ENCODE measurements around the gene ADAMTS12. TPM values are rescaled to one million over a fixed set of nuclear protein-coding genes. Genes with fewer than 3 reads are reported as not detected.

Gene ADAMTS12
- total and polyA plus RNA-seq, 2 experiments from 2014 or later = 9.1 to 17.1 TPM

- no peak overlapping the region for H3K27ac Mint-ChIP-seq
- no peaks in the 10 kb centered on the region for H3F3A ChIP-seq (replicated peaks; ENCODE audit: low read depth)
- DNase-seq (ENCODE audit: low spot score) (no peak), ATAC-seq (no peak)
- H3K79me2 ChIP-seq (replicated peaks; ENCODE audit: insufficient read depth) = no peaks in the 10 kb centered on the region
- H3K27me3 ChIP-seq (ENCODE audit: insufficient read depth) = no peaks in the 10 kb centered on the region
- no peak overlapping the region for H3K4me2 ChIP-seq
- H3K36me3 Mint-ChIP-seq (ENCODE audit: low read depth) = peaks cover 19% of the 10 kb centered on the region
- H3K27me3 Mint-ChIP-seq (ENCODE audit: insufficient read depth, low read depth, poor library complexity) = no peaks in the 10 kb centered on the region
- H3K9me2 ChIP-seq (ENCODE audit: insufficient read depth) = peaks cover 9% of the 10 kb centered on the region; the same call in 1 of the 2 replicates
- no peak overlapping the region for H3K4me3 Mint-ChIP-seq
- H3K27ac ChIP-seq (ENCODE audit: low read depth) = no peak overlapping the region
- H3K9me3 Mint-ChIP-seq = peaks cover 14% of the 10 kb centered on the region
- TF ChIP-seq ZNF331 (CRISPR knock-in tag; IDR thresholded peaks at IDR 0.05; ENCODE audit: low read depth) = no peak
- no peaks in the 10 kb centered on the region for H3K36me3 ChIP-seq (ENCODE audit: insufficient read depth)
- H3K4me1 ChIP-seq (ENCODE audit: insufficient read depth) = peaks cover 6% of the 10 kb centered on the region
- H2AFZ ChIP-seq = no peak overlapping the region
- no peaks in the 10 kb centered on the region for H4K20me1 ChIP-seq (replicated peaks; ENCODE audit: insufficient read depth)
- H3K4me3 ChIP-seq = no peak overlapping the region
- H3K4me1 Mint-ChIP-seq = peaks cover 13% of the 10 kb centered on the region
Measured at GRCh38 chr5:33489481-33490067, 402.2 kb downstream of the ADAMTS12 start.

GRCh38 chr5:33488558-33489355 lies 403.0 kb downstream of the ADAMTS12 start:
- Mint-ChIP-seq H3K27me3 (ENCODE audit: insufficient read depth, low read depth, poor library complexity) (no peaks in the 10 kb centered on the region), H3K27ac (no peak overlapping the region), H3K36me3 (ENCODE audit: low read depth) (peaks cover 19% of the 10 kb centered on the region), H3K4me3 (no peak overlapping the region), H3K9me3 (peaks cover 14% of the 10 kb centered on the region), H3K4me1 (peaks cover 15% of the 10 kb centered on the region)
- Histone ChIP-seq H4K20me1 (replicated peaks; ENCODE audit: insufficient read depth) (no peaks in the 10 kb centered on the region), H3K4me3 (no peak overlapping the region), H3K79me2 (replicated peaks; ENCODE audit: insufficient read depth) (no peaks in the 10 kb centered on the region), H3K27ac (ENCODE audit: low read depth) (no peak overlapping the region), H3F3A (replicated peaks; ENCODE audit: low read depth) (no peaks in the 10 kb centered on the region), H3K4me1 (ENCODE audit: insufficient read depth) (peaks cover 6% of the 10 kb centered on the region), H3K27me3 (ENCODE audit: insufficient read depth) (no peaks in the 10 kb centered on the region), H2AFZ (no peak overlapping the region), H3K4me2 (no peak overlapping the region), H3K9me2 (ENCODE audit: insufficient read depth) (peaks cover 6% of the 10 kb centered on the region; the same call in 1 of the 2 replicates), H3K36me3 (ENCODE audit: insufficient read depth) (no peaks in the 10 kb centered on the region)
- ATAC-seq (no peak), DNase-seq (ENCODE audit: low spot score) (no peak)
- TF ChIP-seq NANOG (IDR thresholded peaks at IDR 0.05; ENCODE audit: borderline replicate concordance) (no peak), EZH2phosphoT487 (IDR thresholded peaks at IDR 0.05; ENCODE audit: unreplicated experiment) (no peak), POLR2AphosphoS5 (IDR thresholded peaks at IDR 0.05; ENCODE audit: low read depth) (no peak), ZNF114 (CRISPR knock-in tag; IDR thresholded peaks at IDR 0.05) (no peak), ZNF331 (CRISPR knock-in tag; IDR thresholded peaks at IDR 0.05; ENCODE audit: low read depth) (no peak), ZNF462 (CRISPR knock-in tag; IDR thresholded peaks at IDR 0.05) (no peak), CREB1 (CRISPR knock-in tag; IDR thresholded peaks at IDR 0.05; ENCODE audit: low read depth) (no peak), REST (IDR thresholded peaks at IDR 0.05; ENCODE audit: unreplicated experiment) (no peak), STAT1 (IDR thresholded peaks at IDR 0.05; ENCODE audit: unreplicated experiment) (no peak), JUNB (IDR thresholded peaks at IDR 0.05; ENCODE audit: unreplicated experiment) (no peak)

Data from GM23338 (cell line).